ENCODE data around the gene RNF20. TPM values are rescaled to one million over a fixed set of nuclear protein-coding genes. Genes with fewer than 3 reads are reported as not detected.

The RNF20 gene
- total RNA-seq, 2 donors from 2014 or later, result 33.3 to 40.9 TPM

DNA sequence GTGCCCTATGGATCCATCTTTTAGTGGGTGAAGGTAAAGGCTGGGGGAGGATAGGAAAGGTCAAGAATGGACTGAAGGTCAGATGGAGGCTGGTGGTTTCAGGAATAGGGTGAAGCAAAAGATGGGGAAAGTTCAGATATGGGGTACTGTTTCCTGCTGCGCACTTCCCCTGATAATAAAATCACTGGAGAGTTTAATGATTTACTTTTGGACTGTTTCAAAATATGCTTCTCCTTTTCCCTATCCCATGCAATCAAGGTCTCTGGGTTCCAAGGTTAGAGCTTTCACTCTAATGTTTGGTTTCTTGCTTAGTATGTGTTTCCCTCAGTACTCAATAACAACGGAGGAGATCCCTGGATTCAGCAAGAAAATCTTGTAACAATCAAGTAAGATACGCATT is 71.9 kb downstream of the RNF20 start:
- no peak overlapping the region for H3K4me3 ChIP-seq
- no peak for DNase-seq
- TF ChIP-seq, protein P1, sequence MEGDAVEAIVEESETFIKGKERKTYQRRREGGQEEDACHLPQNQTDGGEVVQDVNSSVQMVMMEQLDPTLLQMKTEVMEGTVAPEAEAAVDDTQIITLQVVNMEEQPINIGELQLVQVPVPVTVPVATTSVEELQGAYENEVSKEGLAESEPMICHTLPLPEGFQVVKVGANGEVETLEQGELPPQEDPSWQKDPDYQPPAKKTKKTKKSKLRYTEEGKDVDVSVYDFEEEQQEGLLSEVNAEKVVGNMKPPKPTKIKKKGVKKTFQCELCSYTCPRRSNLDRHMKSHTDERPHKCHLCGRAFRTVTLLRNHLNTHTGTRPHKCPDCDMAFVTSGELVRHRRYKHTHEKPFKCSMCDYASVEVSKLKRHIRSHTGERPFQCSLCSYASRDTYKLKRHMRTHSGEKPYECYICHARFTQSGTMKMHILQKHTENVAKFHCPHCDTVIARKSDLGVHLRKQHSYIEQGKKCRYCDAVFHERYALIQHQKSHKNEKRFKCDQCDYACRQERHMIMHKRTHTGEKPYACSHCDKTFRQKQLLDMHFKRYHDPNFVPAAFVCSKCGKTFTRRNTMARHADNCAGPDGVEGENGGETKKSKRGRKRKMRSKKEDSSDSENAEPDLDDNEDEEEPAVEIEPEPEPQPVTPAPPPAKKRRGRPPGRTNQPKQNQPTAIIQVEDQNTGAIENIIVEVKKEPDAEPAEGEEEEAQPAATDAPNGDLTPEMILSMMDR (IDR thresholded peaks at IDR 0.05), result no peak

More for the DNA sequence above, 71.9 kb downstream of the RNF20 start:
- H3K36me3 ChIP-seq, result no peaks in the 10 kb centered on the region
- no peaks in the 10 kb centered on the region for H3K9me3 ChIP-seq
- no peak overlapping the region for H3K9ac ChIP-seq (ENCODE audit: low read depth in 2 of 2, low read length in 2 of 2)
- no peaks in the 10 kb centered on the region for H3K27me3 ChIP-seq
- no peaks in the 10 kb centered on the region for H3K4me1 ChIP-seq
- H3K27ac ChIP-seq, result no peak overlapping the region
- intact Hi-C loops (cut with DNase I), result loop anchor here (5.0 kb wide), 1 partner anchor 127 kb away; no protein-coding TSS in a partner anchor

Other genes starting within 250 kb of the RNF20 start
- under 1 TPM in 1 of 2 donors, not detected in 1; 0.30 TPM for gene BAAT, start 148.8 kb upstream of the RNF20 start, total RNA-seq
- 10 to 100 TPM in 1 of 2 donors, 1 to 10 TPM in 1; 9.5 to 10.1 TPM for gene MRPL50, start 135.2 kb upstream of the RNF20 start, total RNA-seq
- gene ZNF189, start 135.0 kb upstream of the RNF20 start, total RNA-seq, result 10 to 100 TPM in 1 of 2 donors, 1 to 10 TPM in 1; 9.3 to 17.4 TPM
- 10 to 100 TPM in 1 of 2 donors, 1 to 10 TPM in 1; 3.4 to 33.1 TPM for gene ALDOB, start 98.1 kb upstream of the RNF20 start, total RNA-seq
- not detected for gene PPP3R2, start 61.1 kb downstream of the RNF20 start, total RNA-seq
- under 1 TPM; 0.12 to 0.45 TPM for gene GRIN3A, start 204.8 kb downstream of the RNF20 start, total RNA-seq

Data from colonic mucosa (tissue), 4 donors.